SHP77 (cell line): ENCODE data around the gene DCP1B.

Source experiments
- DNase-seq, 2 experiments: peaks; one replicate each; lab custom pipeline; 2025; lab: John Stamatoyannopoulos, UW

DCP1B gene

DNA sequence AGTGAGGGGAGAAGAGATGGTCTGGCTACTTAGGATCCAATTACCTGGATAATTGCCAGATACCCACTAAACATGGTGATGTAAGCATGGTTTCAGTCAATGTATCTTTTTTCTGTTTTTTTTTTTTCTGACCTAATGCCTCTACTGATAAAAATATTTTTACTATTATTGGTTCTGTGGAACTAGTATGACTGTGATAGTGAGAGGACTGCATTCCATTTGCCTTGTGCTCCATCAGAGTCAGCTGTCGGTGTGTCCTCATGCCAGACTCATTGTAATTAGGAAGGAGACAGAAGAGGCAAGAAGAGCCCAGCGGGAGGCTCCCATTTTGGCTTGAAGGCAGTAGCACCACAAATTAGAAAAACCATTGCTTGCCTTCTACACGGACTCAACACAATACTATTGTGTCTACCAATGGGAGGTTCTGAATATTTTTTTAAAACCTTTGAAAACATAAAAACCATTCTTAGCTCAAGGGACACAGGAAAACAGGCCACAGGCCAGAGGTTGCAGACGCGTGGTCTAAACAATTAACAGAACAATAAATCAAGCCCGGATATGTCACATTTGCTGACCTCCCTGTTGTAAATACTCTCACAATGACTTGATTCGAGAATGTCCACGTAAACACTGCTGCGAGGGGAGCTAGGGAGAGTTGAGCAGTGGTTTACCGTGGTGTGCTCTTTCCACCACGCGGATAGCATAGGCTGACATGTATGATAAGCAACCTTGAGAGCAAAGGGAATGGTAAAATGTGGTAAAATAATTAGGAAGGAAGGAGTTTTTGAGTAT is 13.5 kb upstream of the DCP1B start:
- DNase-seq, result no peak

DNA sequence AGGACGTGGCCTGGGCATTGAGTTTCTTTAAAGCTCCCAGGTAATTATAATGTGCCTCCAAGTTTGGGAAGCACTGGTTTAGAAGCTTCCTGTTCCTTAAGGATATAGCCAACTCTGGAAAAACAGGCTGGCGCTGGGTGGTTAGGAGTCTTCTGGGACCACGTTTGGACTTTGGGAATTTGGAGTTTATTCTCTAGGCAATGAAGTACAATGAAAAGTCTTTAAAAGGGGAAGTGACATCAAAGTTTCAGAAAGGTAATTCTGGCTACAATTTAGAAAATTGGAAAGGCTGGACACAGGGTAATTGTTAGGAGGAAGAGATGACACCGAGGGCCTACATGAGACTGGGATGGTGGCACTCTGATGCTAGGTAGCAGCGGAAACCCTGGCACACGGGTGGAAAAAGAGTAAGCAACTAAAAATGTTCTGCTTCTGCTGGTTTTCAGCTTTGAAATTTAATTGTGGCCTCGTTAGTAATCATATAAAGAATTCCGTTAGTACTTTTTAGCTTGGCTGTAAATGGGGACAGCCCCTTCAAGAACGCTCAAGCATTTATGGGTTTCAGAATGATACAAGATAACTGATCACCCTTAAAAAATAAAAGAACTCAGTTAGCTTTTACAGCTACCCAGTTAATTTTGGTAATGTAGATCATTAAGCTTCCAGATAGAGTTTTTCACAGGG is 12.7 kb upstream of the DCP1B start:
- DNase-seq, result no peak

DNA sequence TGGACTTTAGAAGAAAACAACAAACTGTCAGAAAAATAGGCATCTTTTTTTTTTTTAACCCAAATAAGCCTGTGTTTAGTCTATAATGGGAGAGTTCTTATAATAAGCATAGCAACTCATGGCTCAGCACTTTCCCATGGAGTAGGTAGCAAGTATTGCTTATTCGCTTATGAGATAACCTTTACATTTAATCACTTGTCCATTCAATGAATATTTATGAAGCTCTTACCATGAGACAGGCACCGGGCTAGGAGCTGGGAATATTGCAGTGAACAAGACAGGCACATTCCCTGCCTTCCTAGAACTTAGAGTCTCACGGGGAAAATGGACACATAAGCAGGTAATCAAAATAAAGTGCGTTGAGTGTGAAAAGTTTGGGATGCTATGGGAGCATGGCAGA is 10.0 kb upstream of the DCP1B start:
- no peak for DNase-seq

DNA sequence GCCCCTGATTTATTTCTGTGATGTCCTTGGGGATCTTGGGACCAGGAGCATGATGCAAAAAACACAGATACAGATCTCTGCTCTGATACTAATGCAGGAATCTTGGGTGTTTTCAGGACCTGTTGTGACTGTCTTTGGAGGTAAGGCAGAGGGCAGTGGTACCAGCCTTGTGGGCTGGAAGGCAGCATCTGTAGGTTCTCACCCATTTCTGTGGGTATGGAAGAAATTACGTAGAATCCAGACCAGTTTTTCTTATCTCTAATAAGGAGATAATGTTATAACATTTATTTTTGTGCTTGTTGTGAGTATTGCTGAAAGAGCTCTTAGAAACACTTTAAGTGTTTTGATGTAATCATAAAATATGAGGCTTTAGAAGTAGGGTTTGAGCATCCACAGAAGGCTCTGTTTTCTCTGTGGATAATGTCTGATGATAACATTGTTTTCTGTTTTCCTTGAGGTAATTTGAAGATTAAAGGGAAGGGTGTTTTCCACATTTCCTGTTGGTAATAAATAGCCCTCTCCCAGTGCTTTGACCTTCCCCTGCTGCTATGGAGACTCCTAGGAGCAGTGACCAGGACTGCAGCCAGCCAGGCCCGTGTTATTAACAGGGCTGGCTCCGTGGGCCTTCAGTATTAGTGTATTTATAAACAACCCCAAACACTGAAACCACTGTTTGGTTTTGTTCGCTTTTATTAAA is 9.4 kb upstream of the DCP1B start:
- DNase-seq, result no peak

DNA sequence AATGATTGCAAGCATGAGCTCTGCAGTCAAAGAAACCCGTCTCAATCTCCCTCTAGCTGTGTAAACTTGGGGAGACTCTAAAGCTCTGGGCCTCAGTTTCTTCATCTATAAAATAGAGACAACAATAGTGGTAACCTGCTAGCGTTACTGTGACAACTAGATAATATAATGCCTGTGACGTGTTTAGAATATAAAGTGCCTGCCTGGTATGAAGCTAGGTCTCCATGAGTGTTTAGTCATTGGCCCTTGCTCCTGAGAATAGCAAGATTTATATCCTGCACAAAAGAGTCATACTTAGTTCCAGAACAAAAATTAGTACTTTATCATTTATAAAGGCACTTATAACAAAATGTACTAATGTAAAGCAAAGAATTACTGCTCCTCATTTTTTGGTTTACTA is 8.8 kb upstream of the DCP1B start:
- no peak for DNase-seq

DNA sequence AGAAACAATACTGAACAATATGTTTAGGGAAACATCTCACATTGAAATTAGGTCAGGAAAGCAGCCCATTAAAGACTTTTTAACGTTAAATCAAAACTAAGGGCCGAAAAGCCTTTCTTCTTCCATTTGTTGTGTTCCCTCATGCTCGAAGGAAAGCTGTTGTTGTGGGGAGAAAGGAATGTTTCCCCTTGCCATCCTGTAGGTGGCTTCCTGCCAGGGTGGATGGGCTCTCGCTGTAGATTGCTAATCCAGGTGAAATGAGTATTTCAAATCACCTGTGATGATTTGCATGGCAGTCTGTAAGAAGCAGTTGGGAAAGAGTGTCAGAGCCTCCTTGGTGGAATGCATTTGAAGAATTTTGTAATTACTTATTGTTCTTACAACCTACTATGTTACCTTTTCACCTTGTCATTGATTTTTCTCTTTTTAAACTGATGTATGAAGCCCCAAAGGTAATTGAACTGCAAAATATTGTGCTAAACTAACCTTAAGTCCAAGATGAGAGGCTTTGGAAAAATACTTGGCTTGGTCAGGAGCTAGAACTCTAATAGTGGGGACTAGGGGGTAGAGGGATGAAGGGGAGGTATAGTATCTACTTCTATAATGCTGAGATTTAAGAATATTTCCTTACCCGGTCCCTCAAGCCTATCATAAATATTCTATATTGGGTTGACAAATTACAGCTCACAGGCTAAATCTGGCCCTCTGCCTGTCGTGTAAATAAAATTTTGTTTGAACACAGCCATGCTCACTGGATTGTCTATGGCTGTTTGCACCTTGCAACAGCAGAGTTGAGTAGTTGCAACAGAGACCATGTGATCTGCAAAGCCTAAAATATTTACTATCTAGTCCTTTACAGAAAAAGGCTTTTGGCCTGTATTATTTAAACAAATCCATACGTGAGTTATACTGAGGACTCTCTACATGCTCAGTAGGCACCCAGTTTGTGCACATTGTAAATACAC is 7.7 kb upstream of the DCP1B start:
- no peak for DNase-seq

DNA sequence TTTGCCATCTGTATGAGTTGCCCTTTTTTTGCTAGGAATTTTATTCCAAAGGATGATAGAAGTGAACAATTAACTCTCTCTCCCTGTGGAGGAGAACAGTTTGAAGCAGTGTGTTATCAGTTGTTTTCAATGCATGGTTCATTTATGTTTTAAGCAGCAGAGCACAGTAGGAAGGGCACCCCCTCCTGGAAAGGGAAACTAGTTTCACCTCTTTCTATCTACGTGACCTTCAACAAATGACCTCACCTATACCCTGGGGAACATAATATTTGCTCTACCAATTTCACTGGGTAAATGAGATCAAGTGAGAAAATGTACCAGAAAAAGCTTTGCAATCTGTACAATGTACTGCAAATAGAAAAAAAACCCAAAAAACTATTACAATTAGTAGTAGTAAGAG is 5.4 kb upstream of the DCP1B start:
- DNase-seq, result no peak

DNA sequence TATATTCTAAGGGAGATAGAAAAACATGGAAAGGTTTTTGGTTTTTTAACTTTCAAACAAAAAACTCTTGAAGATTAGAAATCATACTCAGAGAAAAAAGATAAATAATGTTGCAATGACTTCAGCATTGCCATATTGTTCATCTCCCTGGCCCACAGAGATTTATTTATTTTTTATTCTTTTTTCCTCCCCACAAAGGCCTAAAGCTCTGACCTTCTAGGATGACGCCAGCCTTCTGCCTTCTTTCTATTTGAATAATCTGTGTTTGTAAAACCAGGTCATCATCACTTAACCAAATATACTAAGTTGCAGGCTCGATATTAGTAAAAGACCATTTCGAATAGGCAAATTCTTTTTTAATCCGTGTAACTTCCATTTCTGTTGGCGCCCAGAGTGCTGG is 4.4 kb upstream of the DCP1B start:
- DNase-seq, result no peak

DNA sequence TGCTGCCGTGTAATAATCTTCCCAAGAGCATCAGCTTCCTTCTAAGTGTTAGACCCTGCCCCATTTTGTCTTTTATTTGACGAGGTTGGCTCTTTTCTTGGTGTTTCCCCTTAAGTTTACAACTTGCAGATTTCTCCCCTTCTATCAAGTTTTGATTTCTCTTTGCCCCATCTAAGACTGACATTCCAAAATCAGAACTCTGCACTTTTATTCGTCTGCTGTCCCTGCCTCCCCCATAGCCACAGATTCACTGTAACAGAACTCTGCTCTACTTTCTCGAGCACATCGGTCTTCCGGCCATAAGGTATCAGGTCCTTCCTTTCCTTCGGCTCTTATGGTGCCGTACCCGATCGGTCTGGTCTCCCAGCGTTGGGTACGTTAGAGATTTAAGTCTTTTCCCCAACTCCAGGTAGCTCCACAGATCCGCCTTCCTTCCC is 563 bp downstream of the DCP1B start:
- no peak for DNase-seq

DNA sequence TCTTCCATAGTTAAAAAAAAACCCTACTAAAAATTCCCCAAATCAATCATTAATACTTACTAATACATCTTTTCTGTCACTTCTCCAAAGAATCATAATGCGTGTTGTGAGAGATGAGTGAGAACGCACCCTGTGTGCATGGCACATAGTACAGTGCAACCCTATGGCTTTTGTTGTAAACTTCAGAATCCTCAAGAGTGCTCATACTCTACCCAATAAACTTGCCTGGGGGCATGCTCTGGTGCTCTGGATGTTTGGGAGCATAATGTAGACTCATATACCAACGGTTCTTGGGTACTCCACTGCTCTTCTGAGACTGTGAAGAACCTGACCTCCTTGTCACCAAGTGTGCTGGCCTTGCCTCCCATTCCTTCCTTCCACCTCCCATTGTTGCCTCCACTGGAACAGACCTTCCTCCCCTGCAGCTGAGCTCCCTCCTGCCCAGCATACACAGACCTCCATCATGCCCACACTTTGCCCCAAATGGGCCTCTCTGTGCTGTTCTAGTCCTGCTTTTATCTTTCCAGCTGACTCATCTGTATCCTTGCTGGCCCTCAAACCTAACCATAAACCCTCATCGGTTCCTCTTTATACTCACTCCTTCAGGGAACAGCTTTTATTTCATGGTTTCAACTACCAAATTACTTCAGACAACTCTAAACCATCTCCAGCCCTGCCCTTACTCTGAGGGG is 8.9 kb downstream of the DCP1B start:
- DNase-seq, result no peak

DNA sequence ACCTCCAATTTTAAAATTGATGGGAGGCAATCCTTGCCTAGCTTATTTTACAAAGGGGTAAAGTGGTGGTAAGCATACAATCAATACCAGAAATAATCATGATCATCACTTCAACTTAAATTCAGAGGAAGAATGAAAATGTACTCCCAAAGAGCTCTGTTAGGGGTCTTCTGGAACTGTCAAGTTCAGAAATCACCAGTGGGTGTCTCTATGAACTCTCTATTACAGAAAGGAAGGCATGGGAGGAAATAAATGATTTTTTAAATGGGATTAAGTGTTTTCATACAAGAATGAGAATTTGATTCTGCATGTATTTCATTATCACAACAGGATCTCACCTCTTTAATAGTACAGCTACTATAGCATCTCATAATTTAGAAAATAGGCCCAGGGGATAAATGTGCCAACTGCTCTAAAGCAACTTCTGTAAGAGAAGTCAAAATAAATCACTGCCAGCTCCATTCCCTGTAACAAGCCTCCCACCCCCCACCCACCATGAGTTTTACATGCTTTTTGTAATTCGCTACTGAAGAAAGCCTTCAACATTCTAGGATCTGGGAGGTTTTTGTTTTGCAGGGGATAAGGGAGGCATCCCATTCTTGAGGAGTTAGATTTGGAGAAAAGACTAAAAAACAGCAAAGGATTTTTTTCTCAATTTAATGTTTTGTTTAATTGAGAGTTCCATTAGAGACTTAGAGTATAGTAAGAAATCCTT is 9.7 kb downstream of the DCP1B start:
- no peak for DNase-seq

DNA sequence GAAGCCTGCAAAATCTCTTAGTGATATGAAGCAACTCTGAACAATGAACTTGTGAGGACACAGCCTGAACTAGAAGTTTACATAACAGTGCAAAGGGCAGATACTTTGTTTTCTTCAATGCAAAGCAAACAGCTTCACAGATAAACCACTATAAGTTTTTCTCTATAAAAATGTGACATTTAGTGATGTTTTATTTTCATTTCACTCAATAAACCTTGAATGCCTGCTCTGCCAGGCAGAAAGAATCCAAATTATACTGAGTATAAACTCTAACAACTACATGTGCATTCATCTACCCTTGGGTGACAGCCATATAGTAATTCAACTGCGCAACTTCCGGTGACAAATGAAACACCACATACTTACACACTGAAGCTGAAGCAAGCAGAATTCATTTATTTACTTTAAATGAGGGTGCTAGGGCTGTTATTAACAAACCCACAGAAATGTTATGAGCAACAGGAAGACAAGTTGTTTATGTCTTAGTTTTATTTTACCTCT is 10.3 kb downstream of the DCP1B start:
- no peak for DNase-seq

DNA sequence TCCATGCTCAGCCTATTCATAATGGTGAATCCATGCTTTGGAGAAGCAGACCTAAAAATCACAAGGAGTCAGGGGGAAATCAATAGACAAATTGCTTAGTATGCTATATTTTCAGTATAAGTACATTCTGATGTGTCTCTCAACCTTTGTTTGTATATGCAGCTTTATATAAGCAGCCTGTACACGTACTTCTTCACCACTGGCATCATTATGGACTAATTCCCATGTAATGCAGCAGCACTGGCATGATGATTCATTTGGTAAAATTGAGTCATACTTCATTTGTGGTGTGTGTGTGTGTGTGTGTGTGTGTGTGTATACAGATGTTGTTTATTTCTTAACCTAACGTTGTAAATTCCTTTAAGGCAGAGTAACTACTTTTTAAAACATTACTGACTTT is 10.9 kb downstream of the DCP1B start:
- no peak for DNase-seq

DNA sequence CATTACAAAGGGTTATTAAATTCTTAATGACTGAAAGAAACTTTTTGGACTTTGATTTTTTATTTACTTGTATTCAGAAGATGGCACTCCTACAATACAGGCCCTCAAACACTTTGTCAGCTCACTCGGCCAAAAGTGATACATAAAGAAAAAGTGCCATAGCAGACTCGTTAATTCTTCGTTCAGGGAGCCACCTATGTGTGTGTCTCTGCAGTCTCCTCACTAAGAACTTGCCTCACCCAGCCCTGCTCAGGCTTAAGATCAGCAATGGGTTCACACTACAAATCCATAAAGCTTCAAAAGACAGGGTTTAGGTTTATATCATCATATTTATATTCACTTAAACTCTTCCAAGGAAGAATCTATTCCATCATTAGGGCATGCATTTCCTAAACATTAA is 11.5 kb downstream of the DCP1B start:
- DNase-seq, result no peak

DNA sequence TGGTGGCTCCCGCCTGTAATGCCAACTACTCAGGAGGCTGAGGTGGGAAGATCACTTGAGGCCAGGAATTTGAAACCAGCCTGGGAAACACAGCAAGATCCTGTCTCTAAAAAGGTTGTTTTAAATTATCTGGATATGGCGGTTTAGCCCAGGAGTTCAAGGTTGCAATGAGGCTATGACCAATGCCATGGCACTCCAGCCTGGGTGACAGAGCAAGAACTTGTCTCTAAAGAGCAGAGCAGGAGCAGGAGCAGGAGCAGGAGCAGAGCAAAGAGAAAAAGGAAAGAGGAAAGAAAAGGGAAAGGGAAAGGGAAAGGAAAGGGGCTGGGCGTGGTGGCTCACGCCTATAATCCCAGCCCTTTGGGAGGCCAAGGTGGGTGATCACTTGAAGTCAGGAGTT is 15.1 kb downstream of the DCP1B start:
- no peak for DNase-seq

DNA sequence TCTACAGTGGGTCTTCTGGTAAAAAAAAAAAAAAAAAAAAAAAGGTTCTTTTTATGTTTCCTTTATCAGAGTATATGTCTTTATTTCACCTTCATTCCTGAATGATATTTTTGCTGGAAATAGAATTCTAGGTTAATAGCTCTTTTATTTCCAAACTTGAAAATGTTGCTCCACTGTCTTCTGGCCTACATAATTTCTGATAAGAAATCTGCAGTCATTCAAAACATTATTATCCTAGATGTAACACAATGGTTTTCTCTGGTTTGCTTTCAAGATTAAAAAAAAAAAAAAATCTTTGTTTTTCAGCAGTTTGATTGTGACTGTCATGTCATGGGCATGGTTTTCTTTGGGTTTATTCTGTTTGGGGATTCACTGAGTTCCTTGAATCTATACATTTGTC is 19.5 kb downstream of the DCP1B start:
- DNase-seq, result no peak

DNA sequence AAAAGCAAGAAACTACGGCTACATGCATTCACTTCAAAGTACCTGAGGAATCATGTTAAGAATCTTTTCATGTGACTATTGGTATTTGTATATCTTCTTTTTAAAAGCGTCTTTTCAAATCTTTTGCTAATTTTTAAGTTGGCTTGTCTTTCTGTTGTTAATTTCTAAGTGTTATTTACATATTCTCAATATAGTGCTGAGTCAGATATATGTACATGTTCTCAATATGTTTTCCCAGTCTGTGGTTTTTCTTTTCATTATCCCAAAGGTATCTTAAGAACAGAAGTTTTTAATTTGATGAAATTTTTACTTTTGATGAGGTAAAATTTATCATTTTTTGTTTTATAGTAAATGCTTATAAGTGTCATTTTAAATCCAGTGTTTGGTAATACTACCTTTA is 24.0 kb downstream of the DCP1B start:
- no peak for DNase-seq

DNA sequence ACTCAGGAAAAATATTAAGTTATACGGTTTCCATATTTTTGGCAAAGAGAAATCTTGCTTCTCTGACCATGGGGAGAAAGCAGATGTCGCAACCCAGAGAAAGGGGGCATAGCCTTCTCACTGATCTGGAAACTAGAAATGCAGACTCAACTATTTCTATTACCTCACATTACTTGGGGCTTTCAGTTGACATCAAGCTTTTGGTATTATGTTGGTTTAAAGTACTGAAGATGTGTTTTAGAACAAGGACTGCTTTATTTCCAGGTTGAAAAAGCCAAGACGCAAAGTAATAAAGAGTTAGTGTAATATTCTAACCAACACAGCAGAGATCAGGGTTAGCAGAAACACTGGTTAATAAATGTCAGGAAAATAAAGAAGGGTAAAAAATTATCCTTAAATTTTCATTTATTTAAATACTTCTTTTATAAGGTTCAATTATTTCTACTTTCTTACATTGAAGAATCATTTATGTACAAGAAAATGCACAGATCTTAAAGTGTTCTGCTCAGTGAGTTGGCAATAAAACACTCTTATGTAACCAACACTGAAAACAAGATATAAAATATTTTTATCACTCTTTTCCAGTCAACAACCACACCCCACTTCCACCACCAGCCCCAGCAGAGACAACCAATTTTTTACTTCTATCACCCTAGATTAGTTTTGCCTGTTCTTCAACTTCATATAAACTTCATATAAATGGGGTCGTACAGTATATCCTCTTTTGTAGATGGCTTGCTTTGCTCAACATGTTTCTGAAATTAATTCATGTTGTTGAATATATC is 26.0 kb downstream of the DCP1B start:
- DNase-seq, result no peak

DNA sequence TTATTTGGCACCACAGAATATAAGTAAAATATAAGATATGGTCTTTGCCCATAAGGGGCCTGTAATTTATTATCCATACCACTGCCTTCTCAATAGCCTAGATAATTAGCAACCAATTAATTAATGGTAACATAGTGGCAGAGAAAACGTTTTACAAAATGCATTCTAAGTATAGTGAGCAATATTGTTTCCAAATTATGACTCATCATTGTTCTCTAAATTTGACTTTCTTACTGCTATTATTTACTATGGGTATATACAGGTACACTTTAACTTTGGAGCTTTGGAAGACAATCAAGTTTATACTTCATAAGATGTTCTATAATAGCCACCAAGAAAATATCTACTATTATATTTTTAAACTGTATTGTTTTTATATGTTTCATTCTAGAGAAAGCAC is 26.7 kb downstream of the DCP1B start:
- DNase-seq, result no peak

DNA sequence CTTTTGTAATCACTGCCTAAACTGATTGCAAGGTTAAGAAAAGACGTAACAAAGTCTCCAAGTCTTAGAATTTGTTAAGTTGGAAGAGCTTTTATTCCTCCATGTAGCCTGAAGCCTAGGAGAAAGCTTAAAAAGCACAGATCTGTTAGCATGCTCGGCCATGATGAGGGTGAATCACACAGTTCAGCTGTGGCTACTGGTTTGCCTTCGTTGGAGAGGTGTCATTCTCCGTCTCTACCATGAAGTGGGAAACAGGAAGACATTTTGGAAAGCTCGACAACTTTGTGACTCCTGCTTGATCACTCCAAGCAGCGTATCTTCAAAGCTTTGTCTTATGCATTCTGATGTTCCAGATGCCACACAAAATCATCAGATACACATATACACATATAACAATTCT is 27.1 kb downstream of the DCP1B start:
- no peak for DNase-seq
